Activated effector memory CD4-positive, alpha-beta T cell treated with anti-CD3 and anti-CD28 coated beads, Interleukin-2, amount 50 U/mL, for 16 hours (primary cell): ENCODE data around the gene STPG3.
A peak's percentile ranks its signal among the peaks of the same experiment; 100 is the strongest.

Experiments
- DNase-seq: peaks from one replicate; pipeline ENCODE4 v3.0.0-alpha.2; 2020

The STPG3 gene

DNA sequence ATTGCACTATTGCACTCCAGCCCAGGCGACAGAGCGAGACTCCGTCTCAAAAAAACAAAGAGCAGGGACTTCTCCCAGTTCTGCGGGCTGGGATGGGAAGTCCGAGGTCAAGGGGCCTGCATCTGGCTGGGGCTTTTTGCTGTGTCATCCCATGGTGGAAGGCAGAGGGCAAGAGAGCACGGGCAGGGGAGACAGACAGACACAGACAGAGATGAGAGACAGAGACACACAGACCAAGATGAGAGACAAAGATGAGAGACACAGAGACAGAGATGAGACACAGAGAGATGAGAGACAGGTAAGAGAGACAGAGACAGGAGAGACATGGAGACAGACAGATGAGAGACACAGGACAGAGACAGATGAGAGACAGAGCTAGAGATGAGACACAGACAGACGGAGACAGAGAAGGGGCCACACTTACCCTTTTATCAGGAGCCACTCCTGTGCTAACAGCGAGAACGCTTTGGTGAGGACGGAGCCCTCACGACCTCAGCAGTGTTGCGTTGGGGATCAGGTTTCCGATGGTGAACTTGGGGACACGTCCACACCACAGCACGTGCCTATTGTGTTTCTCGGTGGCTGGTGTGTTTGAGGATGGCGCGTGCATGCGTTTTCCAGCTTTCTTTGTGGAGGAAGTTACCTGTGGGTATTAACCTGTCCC lies 17.6 kb downstream of the STPG3 start:
- DNase-seq = no peak

DNA sequence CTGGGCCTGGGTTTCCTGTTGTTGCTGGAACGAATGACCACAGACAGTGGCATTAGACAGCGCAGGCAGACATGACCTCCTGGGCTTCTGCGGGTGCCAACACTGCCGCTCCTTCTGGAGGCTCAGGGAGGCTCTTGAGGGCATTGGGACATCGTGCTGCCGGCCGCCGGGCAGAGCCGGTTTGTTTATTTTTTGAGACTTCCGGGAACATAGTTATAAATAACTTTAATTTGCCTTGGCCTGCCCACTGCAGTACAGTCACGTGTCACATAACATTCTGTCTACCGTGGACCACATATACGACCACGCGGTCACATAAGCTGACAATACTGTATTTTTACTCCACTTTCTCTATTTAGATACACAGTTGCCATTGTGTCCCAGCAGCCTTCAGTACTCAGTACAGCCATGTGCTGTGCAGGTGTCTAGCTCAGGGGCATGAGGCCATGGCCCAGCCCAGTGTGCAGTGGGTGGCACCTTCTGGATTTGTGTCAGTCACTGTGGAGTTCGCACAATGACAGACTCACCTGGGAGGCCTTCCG lies 18.2 kb downstream of the STPG3 start:
- DNase-seq = no peak

- DNase-seq = no peak
Observed at GRCh38 chr9:137270929-137271695, 20.0 kb downstream of the STPG3 start.

DNA sequence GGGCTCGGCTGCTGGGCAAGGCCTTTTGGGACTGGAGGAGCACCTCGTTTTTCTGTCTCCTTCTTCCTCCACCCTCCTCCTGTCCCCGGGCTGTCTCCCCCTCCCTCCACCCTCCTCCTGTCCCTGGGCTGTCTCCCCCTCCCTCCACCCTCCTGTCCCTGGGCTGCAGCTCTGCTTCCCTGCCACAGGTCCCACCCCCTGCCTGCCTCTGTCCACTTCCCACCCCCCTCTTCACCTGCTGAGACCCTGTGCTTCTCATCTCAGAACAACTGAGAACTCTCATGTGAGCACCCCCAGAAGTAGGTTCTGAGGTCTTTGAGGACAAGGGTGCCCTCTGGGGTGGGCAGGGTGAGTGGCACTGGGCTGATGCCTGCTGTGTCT lies 20.6 kb downstream of the STPG3 start:
- DNase-seq = no peak

DNA sequence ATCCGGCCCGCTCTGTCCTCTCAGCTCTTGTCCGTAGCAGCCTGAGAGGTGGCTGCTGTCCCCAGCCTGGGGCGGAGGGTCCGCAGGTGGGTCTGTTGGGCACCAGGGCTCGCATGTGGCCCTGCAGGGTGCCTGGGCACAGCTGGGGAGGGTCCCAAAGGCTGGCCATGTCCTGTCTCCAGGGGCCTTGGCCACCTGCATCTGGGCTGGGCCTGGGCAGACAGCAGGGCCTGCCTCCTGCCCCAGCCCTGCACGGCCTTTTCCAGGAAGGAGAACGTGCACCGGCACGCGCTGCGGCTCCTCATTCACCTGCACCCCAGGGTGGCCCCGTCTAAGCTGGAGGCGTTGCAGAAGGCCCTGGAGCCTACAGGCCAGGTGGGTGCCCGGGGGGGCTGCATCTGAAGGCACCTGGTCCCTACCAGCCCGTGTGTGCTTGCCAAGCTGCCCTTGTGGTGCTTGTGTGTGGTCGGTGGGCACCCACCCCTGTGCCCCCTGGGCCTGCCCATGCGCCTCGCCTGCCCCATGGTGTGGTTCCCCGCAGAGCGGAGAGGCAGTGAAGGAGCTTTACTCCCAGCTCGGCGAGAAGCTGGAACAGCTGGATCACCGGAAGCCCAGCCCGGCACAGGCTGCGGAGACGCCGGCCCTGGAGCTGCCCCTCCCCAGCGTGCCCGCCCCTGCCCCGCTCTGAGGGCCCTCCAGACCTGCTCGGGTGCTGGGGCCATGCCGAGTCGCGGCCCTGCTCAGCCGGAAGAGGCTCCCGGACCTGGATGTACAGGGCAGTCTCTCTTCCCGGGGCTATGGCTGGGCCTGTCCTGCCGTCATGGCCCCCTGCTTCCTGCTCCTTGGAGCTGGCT lies 21.4 kb downstream of the STPG3 start:
- no peak for DNase-seq

DNA sequence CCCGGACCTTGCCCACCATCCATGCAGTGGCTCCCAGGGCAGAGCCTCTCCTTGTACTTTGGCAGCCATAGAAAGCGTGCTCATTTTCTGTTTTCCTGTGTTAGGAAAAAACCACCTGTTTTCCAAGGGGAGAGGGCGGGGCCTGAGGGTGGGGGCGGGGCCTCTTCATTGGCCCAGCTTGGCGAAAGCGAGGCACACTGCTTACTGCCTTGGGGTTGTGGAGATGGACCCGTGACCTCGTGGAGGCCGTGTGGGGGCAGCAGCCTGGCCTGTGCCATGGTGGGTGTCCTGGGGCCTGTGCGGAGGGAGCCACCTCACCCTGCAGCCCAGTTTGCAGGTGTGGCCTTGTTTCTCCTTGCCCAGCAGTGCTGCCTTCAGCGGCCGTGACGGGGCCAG lies 22.0 kb downstream of the STPG3 start:
- DNase-seq = no peak

DNA sequence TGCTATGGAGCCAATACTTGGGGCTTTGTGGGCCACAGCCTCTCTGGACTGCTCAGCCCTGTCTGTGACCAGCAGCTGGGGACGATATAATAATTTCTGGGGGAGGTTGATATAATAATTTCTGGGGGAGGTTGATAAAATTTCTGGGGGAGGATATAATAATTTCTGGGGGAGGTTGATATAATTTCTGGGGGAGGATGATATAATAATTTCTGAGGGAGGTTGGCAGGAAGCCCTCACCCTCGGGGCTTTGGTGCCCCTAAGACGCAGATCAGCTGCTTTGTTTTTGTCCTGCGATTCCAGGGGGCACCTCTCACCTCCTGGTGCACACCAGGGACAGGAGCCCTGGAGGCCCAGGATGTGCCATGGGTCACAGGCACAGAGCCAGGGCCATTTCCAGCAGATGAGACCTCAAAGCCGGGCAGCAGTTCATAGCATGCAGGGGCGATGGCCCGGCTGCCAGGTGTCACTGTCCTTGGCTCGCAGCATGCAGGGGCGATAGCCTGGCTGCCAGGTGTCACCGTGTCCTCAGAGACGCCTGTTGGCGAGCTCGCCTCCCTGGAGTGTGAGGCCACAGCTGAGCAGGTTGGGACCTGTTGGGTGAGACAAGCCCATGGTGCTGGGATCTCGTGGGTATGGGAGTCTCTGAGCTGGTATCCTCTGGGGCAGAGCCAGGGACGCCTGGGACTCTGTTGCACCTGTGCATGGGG lies 22.7 kb downstream of the STPG3 start:
- DNase-seq = no peak

- no peak for DNase-seq
Observed at GRCh38 chr9:137275203-137275587, 24.1 kb downstream of the STPG3 start.

- no peak for DNase-seq
Observed at GRCh38 chr9:137275588-137276472, 24.7 kb downstream of the STPG3 start.

DNA sequence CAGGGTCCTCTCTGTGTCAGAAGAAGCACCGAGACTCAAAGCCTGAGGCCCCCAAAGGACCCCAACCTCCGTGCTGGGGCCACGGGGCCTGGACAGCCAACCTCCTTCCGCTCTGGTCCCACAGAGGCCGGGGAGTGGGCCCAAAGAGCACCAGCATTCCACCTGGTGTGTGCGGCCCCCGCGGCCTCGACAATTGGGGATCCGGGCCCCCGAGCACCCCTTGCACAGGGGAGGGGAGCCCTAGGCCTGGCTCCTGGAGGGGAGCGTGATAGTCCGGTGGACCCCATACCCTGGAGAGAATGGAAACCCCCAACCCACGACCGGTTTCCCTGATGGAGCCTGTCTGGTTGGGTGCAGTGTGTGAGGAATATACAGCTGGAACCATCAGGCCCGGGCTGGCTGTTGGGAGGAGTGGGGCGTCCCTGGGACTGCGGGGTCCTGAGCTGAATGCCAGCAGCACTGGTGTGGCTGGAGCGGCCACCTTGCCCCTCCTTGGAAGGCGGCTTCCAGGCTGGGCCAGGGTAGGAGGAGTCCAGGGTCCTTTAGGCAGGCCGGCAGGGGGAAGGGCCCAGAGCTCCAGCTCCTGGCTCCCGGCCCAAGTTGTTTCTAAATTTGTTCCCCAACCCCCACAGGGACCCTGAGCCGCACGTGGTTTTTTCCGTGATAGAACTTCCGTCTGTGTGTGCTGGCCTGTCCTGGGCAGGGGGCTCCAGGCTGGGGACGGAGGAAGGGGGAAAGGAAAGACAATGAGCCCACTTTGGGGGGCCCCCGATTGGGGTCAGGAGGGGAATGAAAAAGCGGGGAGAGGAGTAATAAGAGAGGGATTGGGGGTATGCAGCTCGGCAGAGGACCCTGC lies 25.6 kb downstream of the STPG3 start:
- no peak for DNase-seq

DNA sequence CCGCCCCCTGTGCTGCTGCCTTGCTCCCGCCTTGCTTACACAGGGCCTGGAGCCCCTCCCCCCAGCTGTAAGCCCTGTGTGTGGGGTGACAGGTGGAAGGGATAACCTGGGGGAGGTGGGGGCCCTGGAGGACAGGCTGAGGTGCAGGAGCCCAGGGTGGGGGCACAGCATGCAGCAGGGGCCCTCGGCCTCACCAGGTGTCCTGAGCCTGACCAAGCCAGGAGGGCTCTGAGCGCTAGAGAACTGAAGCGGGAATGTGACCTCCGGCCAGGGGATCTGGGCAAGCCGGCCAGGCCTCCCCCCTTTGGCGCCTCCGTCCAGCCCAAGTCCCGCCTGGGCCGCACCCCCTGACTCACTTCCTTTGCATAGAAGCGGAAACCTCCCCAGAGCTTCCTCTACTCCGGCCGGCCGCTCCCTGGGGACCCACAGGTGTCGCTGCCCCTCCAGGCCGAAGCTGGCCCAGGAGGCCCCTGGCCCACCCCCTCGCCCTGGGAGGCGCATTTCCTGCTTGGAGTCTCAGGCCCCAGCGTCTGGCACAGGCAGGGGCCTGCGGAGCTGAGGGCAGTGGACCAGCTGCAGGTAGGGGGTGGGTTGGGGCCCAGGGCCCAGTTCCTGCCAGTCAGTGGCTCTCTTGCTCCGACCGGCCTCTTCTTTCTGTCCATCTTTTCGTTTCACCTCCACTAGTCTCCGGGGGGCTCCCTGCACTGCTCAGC lies 26.4 kb downstream of the STPG3 start, which contains the start of gene TOR4A:
TSS of gene TOR4A (plus strand) at position 398 of the 713 bp plus-strand sequence. CDS start 964 bp downstream, outside the sequence.
- DNase-seq = peak; percentile 74

DNA sequence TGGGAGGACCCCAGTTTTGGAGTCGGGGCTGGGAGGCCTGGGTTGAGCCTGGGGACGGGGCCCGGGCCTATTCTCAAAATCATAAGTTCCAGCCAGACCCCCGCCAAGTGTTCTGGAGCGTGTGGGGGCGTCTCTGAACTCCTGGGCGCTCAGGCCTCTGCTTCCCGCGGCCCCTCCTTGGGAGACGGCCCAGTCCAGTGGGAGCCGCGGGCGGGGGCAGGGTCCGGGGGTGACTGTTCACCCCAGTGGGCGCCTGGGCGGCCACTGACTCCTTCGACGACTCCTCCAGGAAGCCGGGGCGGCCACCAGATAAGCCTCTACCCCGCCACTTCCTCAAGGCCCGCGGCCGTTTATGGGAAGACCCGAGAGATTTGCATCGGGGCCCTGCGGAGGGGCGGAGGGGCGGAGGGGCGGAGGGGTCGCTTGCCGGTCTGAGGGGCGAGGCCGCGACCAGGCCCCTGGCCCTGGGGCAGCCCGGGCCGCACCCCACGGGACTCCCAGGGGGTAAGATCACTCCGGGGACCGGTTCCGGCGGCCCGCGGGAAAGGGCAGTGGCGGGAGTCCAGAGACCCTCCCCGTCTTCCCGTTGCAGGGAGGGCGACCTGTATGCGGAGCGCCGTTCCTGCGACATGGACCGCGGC lies 27.1 kb downstream of the STPG3 start:
- DNase-seq = no peak

DNA sequence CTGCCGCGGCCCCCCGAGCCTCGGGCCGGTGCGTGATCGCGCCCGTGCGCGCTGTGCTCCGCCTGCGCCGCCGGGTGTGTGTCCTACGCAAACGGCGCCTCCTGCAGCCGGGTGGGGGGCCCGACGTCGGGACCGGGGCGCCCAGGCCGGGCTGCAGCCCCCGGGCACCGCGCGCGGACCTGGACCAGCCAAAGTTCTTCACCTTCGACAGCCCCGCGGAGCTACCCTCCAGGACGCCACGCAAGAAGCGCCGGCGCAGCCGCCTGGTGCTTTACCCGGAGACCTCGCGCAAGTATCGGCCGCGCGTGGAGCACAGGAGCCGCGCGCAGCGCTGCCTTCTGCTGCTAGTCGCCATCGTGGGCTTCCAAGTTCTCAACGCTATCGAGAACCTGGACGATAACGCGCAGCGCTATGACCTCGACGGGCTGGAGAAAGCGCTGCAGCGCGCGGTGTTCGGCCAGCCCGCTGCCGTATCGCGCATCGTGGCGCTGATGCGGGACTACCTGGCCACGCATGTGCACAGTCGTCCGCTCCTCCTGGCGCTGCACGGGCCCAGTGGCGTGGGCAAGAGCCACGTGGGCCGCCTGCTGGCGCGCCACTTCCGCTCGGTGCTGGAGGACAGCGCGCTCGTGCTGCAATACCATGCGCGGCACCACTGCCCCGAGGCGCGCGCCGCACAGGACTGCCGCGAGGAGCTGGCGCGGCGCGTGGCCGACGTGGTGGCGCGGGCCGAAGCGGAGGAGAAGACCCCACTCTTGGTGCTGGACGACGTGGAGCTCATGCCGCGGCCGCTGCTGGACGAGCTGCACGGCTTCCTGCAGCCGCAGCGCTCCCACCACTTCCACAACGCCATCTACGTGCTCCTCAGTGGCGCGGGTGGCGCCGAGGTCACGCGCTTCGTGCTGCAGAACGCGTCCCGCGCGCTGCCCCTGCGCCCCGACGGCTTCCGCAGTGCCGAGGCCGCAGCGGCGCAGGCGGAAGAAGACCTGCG lies 27.9 kb downstream of the STPG3 start:
- DNase-seq = no peak

DNA sequence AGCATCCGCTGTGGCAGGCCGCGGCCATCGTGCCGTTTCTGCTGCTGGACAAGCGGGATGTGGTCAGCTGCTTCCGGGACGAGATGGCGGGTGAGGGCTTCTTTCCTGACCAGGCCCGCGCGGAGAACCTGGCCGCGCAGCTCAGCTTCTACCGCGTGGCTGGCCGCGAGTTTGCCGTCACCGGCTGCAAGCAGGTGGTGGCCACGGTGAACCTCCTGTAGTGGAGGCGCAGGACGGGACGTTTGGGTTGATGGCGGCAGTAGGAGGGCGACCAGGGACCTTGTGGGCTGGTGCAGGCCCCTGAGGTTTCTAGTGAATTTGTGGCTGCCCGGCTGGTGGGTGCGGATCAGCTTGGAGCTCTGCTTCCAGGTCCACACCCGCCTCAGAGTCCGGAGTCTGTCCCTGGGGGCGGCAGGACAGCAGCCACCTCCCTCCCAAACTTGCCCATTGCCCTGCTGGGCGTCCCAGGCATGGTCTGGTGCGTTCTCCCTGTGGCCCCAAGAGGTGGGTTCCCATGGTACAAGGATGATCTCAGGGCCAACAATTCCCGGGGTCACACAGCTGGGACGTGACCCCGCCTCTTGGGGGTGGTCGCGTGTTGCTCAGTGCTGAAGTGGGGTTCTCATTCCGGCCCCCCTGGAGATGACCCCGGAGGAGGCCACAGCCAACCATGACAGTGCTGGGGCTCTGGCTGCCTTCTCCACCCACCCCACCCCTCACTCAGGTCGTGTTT lies 28.8 kb downstream of the STPG3 start:
- no peak for DNase-seq

- DNase-seq = no peak
Observed at GRCh38 chr9:137280474-137281344, 29.6 kb downstream of the STPG3 start.
